Measurements from ENCODE around the gene MYLK3. TPM values are rescaled to one million over a fixed set of nuclear protein-coding genes. Genes with fewer than 3 reads are reported as not detected.

Gene MYLK3
- total RNA-seq, 2 donors from 2014 or later: 1.5 to 54.2 TPM

- intact Hi-C loops (cut with DNase I): no loop called here
- no peak for DNase-seq (ENCODE audit: low spot score)
- no peak for TF ChIP-seq POLR2A (IDR thresholded peaks at IDR 0.05)
- TF ChIP-seq, protein P1, sequence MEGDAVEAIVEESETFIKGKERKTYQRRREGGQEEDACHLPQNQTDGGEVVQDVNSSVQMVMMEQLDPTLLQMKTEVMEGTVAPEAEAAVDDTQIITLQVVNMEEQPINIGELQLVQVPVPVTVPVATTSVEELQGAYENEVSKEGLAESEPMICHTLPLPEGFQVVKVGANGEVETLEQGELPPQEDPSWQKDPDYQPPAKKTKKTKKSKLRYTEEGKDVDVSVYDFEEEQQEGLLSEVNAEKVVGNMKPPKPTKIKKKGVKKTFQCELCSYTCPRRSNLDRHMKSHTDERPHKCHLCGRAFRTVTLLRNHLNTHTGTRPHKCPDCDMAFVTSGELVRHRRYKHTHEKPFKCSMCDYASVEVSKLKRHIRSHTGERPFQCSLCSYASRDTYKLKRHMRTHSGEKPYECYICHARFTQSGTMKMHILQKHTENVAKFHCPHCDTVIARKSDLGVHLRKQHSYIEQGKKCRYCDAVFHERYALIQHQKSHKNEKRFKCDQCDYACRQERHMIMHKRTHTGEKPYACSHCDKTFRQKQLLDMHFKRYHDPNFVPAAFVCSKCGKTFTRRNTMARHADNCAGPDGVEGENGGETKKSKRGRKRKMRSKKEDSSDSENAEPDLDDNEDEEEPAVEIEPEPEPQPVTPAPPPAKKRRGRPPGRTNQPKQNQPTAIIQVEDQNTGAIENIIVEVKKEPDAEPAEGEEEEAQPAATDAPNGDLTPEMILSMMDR (IDR thresholded peaks at IDR 0.05): no peak
- TF ChIP-seq POLR2AphosphoS5 (IDR thresholded peaks at IDR 0.05): no peak
- WGBS: 79% methylated on average over 9 of the region's 9 CpGs
- no peaks in the 10 kb centered on the region for H3K4me1 ChIP-seq (replicated peaks)
- no peaks in the 10 kb centered on the region for H3K9me3 ChIP-seq
- H3K27ac ChIP-seq: no peak overlapping the region
- H3K4me3 ChIP-seq: no peak overlapping the region
- no peaks in the 10 kb centered on the region for H3K36me3 ChIP-seq
- H3K27me3 ChIP-seq (replicated peaks; ENCODE audit: insufficient read depth): no peaks in the 10 kb centered on the region
These were observed 14.8 kb downstream of the MYLK3 start for GRCh38 chr16:46733319-46733830.

DNA sequence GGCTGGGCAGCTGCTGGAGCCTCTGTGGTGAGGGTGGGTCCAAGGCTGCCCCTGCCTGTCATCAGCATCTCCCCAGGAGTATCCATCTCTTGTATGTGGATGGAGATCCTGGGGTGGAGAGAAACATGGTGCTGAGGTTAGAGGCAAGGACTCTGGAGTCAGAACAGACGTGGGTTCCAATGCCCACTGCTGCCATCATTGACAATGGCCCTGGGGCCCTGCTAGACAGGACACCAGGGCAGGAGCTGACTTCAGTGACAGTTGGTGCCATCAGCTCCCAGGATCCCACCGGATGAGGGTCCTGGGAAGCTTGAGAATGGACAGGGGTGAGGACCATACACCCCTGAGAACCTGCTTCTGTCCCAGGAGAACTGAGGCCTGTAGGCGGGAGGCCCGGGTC, 15.6 kb downstream of the MYLK3 start:
- Histone ChIP-seq H3K36me3 (no peaks in the 10 kb centered on the region), H3K27ac (no peak overlapping the region), H3K27me3 (replicated peaks; ENCODE audit: insufficient read depth) (no peaks in the 10 kb centered on the region), H3K4me1 (replicated peaks) (no peaks in the 10 kb centered on the region), H3K4me3 (no peak overlapping the region), H3K9me3 (no peaks in the 10 kb centered on the region)
- intact Hi-C loops (cut with DNase I): no loop called here
- no peak for TF ChIP-seq POLR2A (IDR thresholded peaks at IDR 0.05)
- TF ChIP-seq, protein P1 (IDR thresholded peaks at IDR 0.05): no peak
- TF ChIP-seq POLR2AphosphoS5 (IDR thresholded peaks at IDR 0.05): no peak
- 100% methylated on average over 4 of the region's 4 CpGs for WGBS
- no peak for DNase-seq (ENCODE audit: low spot score)

- 78% methylated on average over 21 of the region's 23 CpGs for WGBS
- intact Hi-C loops (cut with DNase I): no loop called here
- no peaks in the 10 kb centered on the region for H3K27me3 ChIP-seq (replicated peaks; ENCODE audit: insufficient read depth)
- no peaks in the 10 kb centered on the region for H3K4me1 ChIP-seq (replicated peaks)
- no peak overlapping the region for H3K4me3 ChIP-seq
- no peak for DNase-seq (ENCODE audit: low spot score)
- no peak overlapping the region for H3K27ac ChIP-seq
- no peaks in the 10 kb centered on the region for H3K9me3 ChIP-seq
- H3K36me3 ChIP-seq: no peaks in the 10 kb centered on the region
- TF ChIP-seq POLR2AphosphoS5 (IDR thresholded peaks at IDR 0.05): no peak
- TF ChIP-seq, protein P1 (IDR thresholded peaks at IDR 0.05): no peak
- no peak for TF ChIP-seq POLR2A (IDR thresholded peaks at IDR 0.05)
These were observed 16.2 kb downstream of the MYLK3 start for GRCh38 chr16:46731691-46732555.

GRCh38 chr16:46730801-46731690, 17.1 kb downstream of the MYLK3 start:
- H3K4me1 ChIP-seq (replicated peaks): no peaks in the 10 kb centered on the region
- H3K27ac ChIP-seq: no peak overlapping the region
- WGBS: 65% methylated on average over 17 of the region's 17 CpGs
- TF ChIP-seq POLR2A (IDR thresholded peaks at IDR 0.05) (no peak), POLR2AphosphoS5 (IDR thresholded peaks at IDR 0.05) (no peak)
- TF ChIP-seq, protein P1 (IDR thresholded peaks at IDR 0.05): no peak
- no peak overlapping the region for H3K4me3 ChIP-seq
- H3K9me3 ChIP-seq: no peaks in the 10 kb centered on the region
- H3K27me3 ChIP-seq (replicated peaks; ENCODE audit: insufficient read depth): no peaks in the 10 kb centered on the region
- intact Hi-C loops (cut with DNase I): no loop called here
- no peaks in the 10 kb centered on the region for H3K36me3 ChIP-seq
- no peak for DNase-seq (ENCODE audit: low spot score)

Measured in prostate gland (tissue), 2 donors.